OCI-LY7 (cell line): Measurements from ENCODE around the gene SERTAD3. TPM values are rescaled to one million over a fixed set of nuclear protein-coding genes. Genes with fewer than 3 reads are reported as not detected.

ENCODE experiments used
- BruUV-seq: library from RNA; stranded (reverse); fragments of 400-500 nt; replicated peaks from 2 replicates; lab custom pipeline; 2021; lab: Mats Ljungman, UMichigan
- CTCF ChIA-PET: fragments of 300-600 bp; sonication (Branson Sonifier 250); formaldehyde crosslinking; loops from one replicate; lab custom pipeline; 2022; ENCODE audit warnings: antibody characterized with exemption; ENCODE audit not compliant: unreplicated experiment; lab: Charles Lee
- POLR2A ChIA-PET: fragments of 300-600 bp; sonication (Branson Sonifier 250); formaldehyde crosslinking; loops from one replicate; lab custom pipeline; 2022; ENCODE audit warnings: antibody characterized with exemption; lab: Charles Lee
- DNase-seq: peaks from one replicate; pipeline ENCODE4 v3.0.0-alpha.2; 2015; ENCODE audit warnings: low spot score
- H2AFZ ChIP-seq: fragments of 200-600 bp; sonication (generic), shearing (Covaris generic); 2 replicates; pipeline ENCODE4 v1.6.1; 2014; ENCODE audit warnings: mild to moderate bottlenecking, antibody characterized with exemption, low read length, moderate library complexity
- H3K27ac ChIP-seq: fragments of 200-600 bp; sonication (generic); 2 replicates; pipeline ENCODE4 v1.5.1; 2014; ENCODE audit warnings: mixed run types, low read depth, mild to moderate bottlenecking, moderate library complexity, low read length, inconsistent platforms; ENCODE audit not compliant: poor library complexity, severe bottlenecking
- H3K36me3 ChIP-seq: fragments of 200-600 bp; sonication (generic); 2 replicates; pipeline ENCODE4 v1.6.1; 2014; ENCODE audit warnings: mild to moderate bottlenecking, antibody characterized with exemption, low read length, moderate library complexity, mixed read lengths; ENCODE audit not compliant: insufficient read depth
- H3K4me1 ChIP-seq: fragments of 200-600 bp; sonication (generic); 2 replicates; pipeline ENCODE4 v1.5.1; 2014; ENCODE audit warnings: mild to moderate bottlenecking, low read length; ENCODE audit not compliant: insufficient read depth, poor library complexity, severe bottlenecking
- H3K4me2 ChIP-seq: fragments of 200-600 bp; sonication (generic); 2 replicates; pipeline ENCODE4 v1.6.1; 2014; ENCODE audit warnings: mild to moderate bottlenecking, low read length
- H3K4me3 ChIP-seq: fragments of 200-600 bp; sonication (generic); 2 replicates; pipeline ENCODE4 v1.5.1; 2014; ENCODE audit warnings: mild to moderate bottlenecking, low read depth, low read length; ENCODE audit not compliant: poor library complexity, severe bottlenecking
- H3K79me2 ChIP-seq: fragments of 200-600 bp; sonication (generic); 2 replicates; pipeline ENCODE4 v1.6.1; 2016; ENCODE audit warnings: low read depth, mild to moderate bottlenecking, low read length, moderate library complexity, mixed read lengths; ENCODE audit not compliant: insufficient read depth
- H3K9me2 ChIP-seq: fragments of 200-600 bp; sonication (generic); 2 replicates; pipeline ENCODE4 v1.6.1; 2016; ENCODE audit warnings: mild to moderate bottlenecking, low read length, mixed read lengths; ENCODE audit not compliant: insufficient read depth
- H3K9me3 ChIP-seq: fragments of 200-600 bp; sonication (generic); 2 replicates; pipeline ENCODE4 v1.6.1; 2014; ENCODE audit warnings: mild to moderate bottlenecking, mixed run types, low read length, mixed read lengths
- H4K20me1 ChIP-seq: fragments of 200-600 bp; sonication (generic); 2 replicates; pipeline ENCODE4 v1.6.1; 2014; ENCODE audit warnings: mild to moderate bottlenecking, antibody characterized with exemption, low read length, moderate library complexity, mixed read lengths; ENCODE audit not compliant: insufficient read depth
- EZH2phosphoT487 ChIP-seq: fragments of 200-600 bp; sonication (generic); IDR thresholded peaks from 2 replicates; pipeline ENCODE4 v1.6.1; 2018; ENCODE audit warnings: low read depth, borderline replicate concordance, mild to moderate bottlenecking, mixed run types, antibody characterized with exemption, low read length, moderate library complexity, mixed read lengths
- intact Hi-C: fragments of 100-400 bp; cut with micrococcal nuclease; formaldehyde crosslinking; loops from one replicate; pipeline ENCODE4 v1.10.0; 2022; ENCODE audit not compliant: unreplicated experiment
- total RNA-seq, 2 experiments: library from RNA; depleted of rRNA in 1 of 2; stranded (reverse); fragments of >200 nt in 1 of 2; shearing (Covaris generic) in 1 of 2; gene quantifications; 2 replicates each; pipeline ENCODE4 v1.2.3, GENCODE V29; 2014 to 2022
- TF ChIP-seq, protein P1 (sequence below): fragments of 200-600 bp; sonication (generic); conservative IDR thresholded peaks from 2 replicates; pipeline ENCODE4 v1.5.1; 2014; ENCODE audit warnings: mild to moderate bottlenecking, antibody characterized with exemption, low read length, moderate library complexity, mixed read lengths

The SERTAD3 gene
- total RNA-seq, 2 experiments from 2014 or later, result 12.2 to 18.6 TPM

GRCh38 chr19:40444825-40445312, 734 bp upstream of the SERTAD3 start:
- no peaks in the 10 kb centered on the region for H3K9me2 ChIP-seq
- H3K4me3 ChIP-seq, result peak overlapping the region; percentile 85
- H3K36me3 ChIP-seq, result peaks cover 25% of the 10 kb centered on the region
- peak overlapping the region; percentile 88 for H2AFZ ChIP-seq
- no peak for DNase-seq
- ChIA-PET CTCF (no interaction called here), POLR2A (interaction anchor here (0.6 to 1.4 kb wide), 3 partner anchors 12 to 33 kb away, joined by 4 to 6 read pairs (median 4); no protein-coding TSS in a partner anchor)
- H3K9me3 ChIP-seq, result no peaks in the 10 kb centered on the region
- intact Hi-C loops, result loop anchor here (1.0 to 2.0 kb wide), 4 partner anchors 25 to 140 kb away; partner anchors contain the start of genes C19orf47 and PLD3
- peaks cover 28% of the 10 kb centered on the region for H3K79me2 ChIP-seq
- H3K27ac ChIP-seq, result peak overlapping the region; percentile 88
- BruUV-seq, result no TSS peak
- H3K4me1 ChIP-seq, result peaks cover 21% of the 10 kb centered on the region
- H3K4me2 ChIP-seq, result peak overlapping the region; percentile 83
- no peaks in the 10 kb centered on the region for H4K20me1 ChIP-seq
- TF ChIP-seq EZH2phosphoT487, result no peak
- TF ChIP-seq, protein P1, sequence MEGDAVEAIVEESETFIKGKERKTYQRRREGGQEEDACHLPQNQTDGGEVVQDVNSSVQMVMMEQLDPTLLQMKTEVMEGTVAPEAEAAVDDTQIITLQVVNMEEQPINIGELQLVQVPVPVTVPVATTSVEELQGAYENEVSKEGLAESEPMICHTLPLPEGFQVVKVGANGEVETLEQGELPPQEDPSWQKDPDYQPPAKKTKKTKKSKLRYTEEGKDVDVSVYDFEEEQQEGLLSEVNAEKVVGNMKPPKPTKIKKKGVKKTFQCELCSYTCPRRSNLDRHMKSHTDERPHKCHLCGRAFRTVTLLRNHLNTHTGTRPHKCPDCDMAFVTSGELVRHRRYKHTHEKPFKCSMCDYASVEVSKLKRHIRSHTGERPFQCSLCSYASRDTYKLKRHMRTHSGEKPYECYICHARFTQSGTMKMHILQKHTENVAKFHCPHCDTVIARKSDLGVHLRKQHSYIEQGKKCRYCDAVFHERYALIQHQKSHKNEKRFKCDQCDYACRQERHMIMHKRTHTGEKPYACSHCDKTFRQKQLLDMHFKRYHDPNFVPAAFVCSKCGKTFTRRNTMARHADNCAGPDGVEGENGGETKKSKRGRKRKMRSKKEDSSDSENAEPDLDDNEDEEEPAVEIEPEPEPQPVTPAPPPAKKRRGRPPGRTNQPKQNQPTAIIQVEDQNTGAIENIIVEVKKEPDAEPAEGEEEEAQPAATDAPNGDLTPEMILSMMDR, result peak; percentile 72

DNA sequence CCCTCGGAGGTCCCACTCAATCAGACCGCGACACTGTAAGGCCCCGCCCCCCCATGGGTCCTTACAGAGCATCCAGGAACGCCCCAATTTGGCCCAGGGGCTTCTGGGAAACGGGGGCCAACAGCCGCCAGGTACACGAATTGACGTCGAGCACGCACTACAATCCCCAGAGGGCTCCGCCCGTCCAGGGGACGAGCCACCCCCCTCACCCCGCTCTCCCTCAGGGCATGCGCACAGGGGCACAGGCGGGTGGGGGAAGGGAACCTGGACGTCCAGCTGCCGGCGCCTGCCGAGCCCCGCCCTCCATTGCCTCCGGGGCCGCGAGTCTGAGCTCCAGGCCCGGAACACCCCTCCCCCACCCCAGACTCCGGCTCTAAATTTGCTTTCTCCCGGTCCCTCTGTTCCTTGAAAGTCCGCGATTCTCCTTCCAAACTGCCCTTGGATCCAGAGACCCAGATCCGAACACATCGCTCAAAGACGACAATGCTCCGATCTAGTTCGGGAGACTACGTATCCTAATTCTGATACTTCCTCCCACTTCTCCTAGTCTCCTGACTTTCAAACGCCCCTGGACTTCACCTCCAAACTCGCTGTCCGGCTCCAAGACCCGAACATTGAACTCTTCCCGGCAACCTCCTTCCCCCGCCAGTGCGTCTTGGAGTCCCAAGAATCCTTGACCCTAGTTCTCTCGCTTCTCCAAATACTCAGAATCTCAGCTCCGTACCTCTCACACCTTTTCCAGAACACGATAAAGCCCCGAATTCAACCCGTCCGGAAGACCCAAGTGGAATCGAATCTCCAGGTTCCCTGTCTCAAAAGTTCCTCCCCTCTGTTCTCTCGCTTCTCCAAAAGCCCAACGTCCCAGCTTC, 770 bp downstream of the SERTAD3 start:
- peak; percentile 100 for DNase-seq
- peak overlapping the region; percentile 85 for H3K4me3 ChIP-seq
- H2AFZ ChIP-seq, result peak overlapping the region; percentile 30; the same call in 1 of the 2 replicates
- no peaks in the 10 kb centered on the region for H4K20me1 ChIP-seq
- POLR2A ChIA-PET, result interaction anchor here (0.6 to 1.6 kb wide), 13 partner anchors 9 to 157 kb away, joined by 3 to 8 read pairs (median 4); partner anchors contain the start of gene SERTAD1
- no peak for TF ChIP-seq EZH2phosphoT487
- no peaks in the 10 kb centered on the region for H3K9me2 ChIP-seq
- intact Hi-C loops, result loop anchor here (1.0 kb wide), 1 partner anchor 18 kb away; the partner anchor contains the start of gene SERTAD1
- H3K79me2 ChIP-seq, result peaks cover 28% of the 10 kb centered on the region
- CTCF ChIA-PET, result interaction anchor here (0.7 kb wide), 1 partner anchor 21 kb away, joined by 3 read pairs; no protein-coding TSS in a partner anchor
- H3K4me1 ChIP-seq, result peaks cover 21% of the 10 kb centered on the region
- peak overlapping the region; percentile 91 for H3K4me2 ChIP-seq
- H3K27ac ChIP-seq, result peak overlapping the region; percentile 88
- no peaks in the 10 kb centered on the region for H3K9me3 ChIP-seq
- no TSS peak for BruUV-seq
- peaks cover 28% of the 10 kb centered on the region for H3K36me3 ChIP-seq
